ENCODE results near the gene SYCP2.
"Not testable (repeated sequence)": the region's sequence is repeated elsewhere in the genome, so short reads cannot be mapped to it uniquely, and the experiment has no call there.

SYCP2 gene, protein sequence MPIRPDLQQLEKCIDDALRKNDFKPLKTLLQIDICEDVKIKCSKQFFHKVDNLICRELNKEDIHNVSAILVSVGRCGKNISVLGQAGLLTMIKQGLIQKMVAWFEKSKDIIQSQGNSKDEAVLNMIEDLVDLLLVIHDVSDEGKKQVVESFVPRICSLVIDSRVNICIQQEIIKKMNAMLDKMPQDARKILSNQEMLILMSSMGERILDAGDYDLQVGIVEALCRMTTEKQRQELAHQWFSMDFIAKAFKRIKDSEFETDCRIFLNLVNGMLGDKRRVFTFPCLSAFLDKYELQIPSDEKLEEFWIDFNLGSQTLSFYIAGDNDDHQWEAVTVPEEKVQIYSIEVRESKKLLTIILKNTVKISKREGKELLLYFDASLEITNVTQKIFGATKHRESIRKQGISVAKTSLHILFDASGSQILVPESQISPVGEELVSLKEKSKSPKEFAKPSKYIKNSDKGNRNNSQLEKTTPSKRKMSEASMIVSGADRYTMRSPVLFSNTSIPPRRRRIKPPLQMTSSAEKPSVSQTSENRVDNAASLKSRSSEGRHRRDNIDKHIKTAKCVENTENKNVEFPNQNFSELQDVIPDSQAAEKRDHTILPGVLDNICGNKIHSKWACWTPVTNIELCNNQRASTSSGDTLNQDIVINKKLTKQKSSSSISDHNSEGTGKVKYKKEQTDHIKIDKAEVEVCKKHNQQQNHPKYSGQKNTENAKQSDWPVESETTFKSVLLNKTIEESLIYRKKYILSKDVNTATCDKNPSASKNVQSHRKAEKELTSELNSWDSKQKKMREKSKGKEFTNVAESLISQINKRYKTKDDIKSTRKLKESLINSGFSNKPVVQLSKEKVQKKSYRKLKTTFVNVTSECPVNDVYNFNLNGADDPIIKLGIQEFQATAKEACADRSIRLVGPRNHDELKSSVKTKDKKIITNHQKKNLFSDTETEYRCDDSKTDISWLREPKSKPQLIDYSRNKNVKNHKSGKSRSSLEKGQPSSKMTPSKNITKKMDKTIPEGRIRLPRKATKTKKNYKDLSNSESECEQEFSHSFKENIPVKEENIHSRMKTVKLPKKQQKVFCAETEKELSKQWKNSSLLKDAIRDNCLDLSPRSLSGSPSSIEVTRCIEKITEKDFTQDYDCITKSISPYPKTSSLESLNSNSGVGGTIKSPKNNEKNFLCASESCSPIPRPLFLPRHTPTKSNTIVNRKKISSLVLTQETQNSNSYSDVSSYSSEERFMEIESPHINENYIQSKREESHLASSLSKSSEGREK (N-terminal part only)

DNA sequence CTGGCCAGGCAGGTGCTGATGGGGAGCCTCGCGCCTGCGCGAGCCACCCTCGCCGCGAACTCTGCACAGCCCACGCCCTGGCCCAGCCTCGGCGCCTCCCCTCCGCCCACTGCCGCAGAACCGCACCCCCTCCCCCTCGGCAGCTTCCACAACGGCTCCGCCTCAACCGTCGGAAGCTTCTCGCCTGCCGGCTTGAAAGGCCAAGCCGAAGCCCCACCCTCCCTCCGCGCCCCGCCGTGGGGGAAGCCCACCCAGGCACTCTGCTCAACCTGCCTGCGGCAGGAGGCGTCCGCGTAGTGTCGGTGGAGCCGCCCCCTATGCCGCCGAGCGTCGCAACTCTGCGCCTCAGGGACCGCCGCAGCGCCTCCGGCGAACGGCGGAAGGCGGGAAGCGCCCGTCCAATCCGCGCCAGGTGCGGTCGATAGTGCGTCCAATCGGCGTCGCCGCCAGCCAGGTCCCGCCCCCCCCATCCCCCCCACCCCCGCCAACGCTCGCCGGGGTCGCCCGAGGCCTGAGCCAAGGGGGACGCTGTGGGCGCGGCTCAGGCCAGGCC, at the start of gene SYCP2:
TSS of gene SYCP2 (minus strand) at position 342 of the 553 bp plus-strand sequence. CDS start 11,224 bp downstream, outside the sequence.
- peak; percentile 36 to 47 for DNase-seq (ENCODE audit: low read depth in 2 of 2)

DNA sequence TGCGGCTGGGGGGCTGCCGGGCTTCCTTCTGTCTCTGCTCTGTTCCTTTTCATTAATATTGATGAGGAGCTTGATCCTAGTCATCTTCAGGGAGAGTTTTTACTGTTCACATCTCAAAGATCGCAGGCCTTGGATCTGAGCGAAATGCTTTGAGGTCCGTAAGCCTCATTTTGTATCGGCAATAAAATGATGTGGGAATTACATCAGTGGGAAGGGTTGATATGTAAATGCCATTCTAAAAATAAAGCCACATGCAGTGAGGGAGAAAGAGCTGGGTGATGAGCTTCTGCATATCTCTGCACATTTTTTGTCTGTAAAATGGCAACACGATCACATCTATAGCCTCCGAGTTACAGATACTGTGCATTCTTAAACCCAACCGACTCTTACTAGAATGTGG, 49.6 kb upstream of the SYCP2 start:
- no peak for DNase-seq (ENCODE audit: low read depth in 2 of 2)

DNA sequence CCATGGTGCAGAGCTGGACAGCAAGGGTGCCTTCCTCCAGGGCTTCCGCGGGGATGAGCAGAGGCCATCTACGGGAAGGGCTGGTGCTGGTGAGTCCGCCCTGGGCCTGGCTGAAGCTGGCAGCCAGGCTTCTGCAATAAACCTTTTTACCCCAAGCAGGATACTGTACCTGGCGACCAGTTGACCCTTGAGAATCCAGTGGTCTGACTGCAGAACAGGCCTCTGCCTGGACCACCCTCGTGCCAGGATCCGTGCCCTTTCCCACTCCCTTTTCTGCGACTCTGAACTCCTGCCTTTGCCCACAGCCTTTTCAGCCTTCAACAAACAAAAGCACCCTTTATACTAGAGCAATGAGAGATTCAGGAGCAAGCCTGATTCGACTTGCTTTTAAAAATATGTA, 43.6 kb upstream of the SYCP2 start:
- DNase-seq (ENCODE audit: low read depth in 2 of 2): no peak

DNA sequence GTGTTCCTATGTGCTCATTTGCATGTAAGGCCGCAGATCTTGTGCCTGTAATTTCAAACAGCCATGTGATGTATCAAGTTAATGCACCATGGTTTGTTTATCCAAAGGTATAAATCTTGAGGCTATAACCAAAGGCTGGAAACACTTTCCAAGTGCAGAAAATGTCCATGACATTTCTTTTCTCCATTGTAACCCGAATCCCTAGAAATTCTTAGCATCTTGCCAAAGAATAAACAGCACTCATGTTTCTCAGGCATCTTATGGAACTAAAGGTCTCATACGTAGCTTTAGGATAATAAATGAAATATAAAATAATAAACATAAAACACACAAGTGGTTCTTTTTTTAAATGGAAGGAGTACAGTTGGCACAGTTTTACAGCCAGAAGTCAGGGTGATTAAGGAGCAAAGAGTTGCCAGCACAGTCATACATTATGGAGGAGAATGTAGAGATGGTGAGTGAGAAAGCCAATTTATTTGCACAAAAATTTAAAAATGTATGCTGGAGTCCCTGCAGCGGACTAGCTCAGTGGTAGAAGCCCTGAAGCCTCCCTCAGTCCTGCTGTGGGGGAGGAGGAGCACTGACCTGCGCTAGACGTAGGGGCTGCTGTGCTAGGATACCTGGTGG, 42.8 kb upstream of the SYCP2 start:
- no peak for DNase-seq (ENCODE audit: low read depth in 2 of 2)

DNA sequence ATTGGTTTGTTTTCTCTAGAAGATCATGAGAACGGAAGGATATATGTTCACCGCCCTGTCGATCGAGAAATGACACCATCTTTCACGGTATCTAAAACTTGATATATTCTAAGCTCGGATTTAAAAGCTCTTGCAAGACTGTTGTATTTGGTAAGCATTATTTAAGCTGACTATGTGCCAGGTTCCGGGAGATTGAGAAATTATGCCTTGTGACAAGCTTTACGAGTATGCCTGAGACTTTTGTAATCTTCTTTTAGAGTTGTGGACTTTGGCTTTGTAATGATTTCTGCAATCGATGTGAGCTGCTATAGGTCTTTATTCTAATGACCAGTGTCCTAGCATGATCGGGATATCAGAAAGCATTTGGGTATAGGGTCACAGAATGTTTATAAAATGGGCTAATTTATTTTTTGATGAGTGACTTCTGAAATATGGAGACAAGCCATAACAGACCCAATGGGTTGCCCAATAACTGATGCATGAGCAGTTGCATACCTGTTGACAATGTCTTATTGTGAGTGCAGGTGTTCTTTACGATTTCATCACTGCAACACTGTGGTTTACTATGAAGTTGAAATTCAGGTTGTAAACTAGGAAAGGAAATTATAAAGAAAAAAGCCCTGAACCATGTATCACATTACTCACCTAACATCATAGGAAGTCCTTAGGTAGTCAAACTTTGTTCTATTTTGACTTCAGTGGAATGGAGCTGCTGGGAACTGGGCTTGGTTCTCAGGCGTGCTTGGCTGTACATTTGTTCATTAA, 38.8 kb upstream of the SYCP2 start:
- DNase-seq (ENCODE audit: low read depth in 2 of 2): no peak

DNA sequence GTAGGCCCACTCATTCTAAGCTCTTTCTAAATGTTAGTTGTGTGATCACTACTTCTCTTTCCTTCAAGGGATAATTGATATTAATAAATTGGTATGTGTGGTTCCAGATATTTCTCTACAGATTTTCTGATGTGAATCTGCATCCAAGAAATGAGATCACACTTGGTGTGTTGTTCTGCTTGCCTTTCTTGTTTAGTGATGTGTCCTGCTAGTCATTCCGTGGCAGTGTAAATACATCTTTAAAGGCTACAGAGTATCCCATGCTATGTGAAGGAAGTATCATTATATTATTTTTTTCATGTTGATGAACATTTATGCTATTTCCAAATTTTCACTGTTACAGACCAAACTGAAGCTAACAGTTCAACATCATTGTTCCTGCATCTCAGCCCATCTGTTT, 38.0 kb upstream of the SYCP2 start:
- no peak for DNase-seq (ENCODE audit: low read depth in 2 of 2)

DNA sequence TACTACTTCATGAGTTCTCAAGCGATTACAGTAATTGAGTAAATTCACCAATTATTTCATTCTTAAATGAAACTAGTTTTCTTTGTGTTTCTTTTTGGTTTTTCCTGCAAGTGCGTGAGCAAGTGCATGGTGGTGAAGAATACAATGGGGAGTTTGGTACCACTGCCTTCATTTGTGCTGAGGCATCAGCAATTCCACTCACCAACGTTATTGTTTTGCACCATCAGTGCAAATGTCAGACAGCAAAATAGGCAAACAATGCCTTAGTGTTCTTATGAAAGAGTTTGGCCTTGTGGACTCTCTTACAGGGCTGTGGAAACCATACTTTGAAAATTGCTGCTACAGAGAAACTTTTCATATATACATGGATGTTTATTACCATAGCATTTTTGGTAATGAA, 33.0 kb upstream of the SYCP2 start:
- no peak for DNase-seq (ENCODE audit: low read depth in 2 of 2)

DNA sequence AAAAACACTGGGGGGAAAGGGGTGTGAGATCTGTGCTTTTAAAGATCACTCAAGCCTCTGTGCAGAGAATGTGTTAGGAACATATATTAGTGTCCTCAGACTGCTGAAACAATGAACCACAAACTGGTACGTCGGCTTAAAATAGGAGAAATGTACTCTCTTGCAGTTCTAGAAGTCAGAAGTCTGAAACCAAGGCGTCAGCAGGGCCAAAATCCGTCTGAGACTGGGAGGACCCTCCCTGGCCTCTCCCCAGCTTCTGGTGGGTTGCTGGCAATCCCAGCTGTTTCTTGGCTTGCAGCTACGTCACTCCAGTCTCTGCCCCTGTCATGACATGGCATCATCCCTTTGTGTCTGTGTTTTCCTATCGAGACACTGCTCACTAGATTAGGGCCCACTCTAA, 28.7 kb upstream of the SYCP2 start:
- DNase-seq (ENCODE audit: low read depth in 2 of 2): no peak

DNA sequence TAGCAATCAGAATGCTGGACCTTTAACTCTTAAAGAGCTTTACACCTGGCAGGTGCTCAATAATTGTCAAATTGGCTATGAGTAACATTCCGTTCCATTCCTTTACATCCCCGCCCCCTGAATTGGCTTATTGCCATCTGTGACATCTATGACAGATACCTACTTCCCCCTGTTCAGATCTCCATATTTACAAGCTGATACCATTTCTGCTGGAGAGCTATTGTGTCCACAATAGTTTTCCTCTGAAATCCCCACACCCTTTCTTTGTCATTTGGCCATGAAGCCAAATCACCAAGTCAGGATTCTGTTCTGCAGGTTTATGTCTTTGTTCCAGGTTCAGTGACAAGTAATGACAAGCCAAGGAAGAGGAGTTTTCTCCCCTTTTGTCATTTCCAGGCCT, 28.0 kb upstream of the SYCP2 start:
- DNase-seq (ENCODE audit: low read depth in 2 of 2): no peak

DNA sequence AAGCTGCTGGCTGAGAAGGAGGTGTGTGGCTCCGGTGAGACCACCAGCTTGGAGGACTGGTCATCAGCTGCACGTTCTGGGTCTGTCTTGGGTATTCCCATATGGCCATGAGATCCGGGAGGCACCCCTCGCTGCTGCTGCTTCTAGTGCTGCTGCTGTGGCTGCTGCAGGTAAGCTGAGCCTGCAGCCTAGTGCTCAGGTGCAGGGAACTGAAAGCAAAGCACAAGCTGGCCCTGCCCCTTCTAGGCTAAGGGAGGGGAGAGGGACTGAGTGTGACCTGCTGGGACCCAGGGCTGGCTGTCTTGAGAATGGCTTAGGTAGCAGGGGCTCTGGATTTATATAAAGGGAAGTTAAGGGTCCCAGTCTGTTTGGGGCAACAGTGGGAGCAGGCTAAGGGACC, 25.2 kb upstream of the SYCP2 start:
- DNase-seq (ENCODE audit: low read depth in 2 of 2): no peak

DNA sequence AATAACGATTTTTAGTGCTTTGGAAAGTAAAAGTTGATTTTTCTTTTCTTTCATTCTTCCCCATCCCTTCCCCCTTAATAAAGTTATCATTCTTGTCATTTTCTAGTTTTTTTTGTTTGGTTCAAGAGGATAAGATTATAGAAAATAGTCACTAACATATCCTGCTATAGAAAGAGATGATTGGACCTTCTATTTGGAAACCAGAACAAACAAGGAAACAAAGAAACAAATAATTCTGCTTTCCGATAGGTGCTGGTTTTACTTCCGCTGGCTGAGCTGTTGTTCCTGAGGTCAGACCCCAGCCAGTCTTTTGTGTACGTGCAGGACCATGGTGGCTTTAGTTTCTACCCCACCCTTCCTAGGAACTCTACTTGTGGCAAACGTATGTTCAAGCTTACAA, 24.7 kb upstream of the SYCP2 start, which contains the start of gene CDH26:
TSS of gene CDH26 (plus strand) at position 301 of the 400 bp plus-strand sequence. CDS start 304 bp downstream, outside the sequence.
- no peak for DNase-seq (ENCODE audit: low read depth in 2 of 2)

DNA sequence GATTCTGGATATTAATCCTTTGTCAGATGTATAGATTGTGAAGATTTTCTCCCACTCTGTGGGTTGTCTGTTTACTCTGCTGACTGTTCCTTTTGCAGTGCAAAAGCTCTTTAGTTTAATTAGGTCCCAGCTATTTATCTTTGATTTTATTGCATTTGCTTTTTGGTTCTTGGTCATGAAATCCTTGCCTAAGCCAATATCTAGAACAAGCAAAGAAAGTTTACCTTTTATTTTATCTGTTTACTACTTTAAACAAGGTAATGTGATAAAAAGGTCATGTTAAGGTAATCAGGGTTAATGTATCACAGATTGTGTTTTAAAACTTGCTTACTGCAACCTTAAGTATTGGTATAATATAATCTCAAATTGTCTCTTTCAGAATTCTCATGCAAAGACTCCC, 24.1 kb upstream of the SYCP2 start:
- DNase-seq (ENCODE audit: low read depth in 2 of 2): not testable (repeated sequence)

DNA sequence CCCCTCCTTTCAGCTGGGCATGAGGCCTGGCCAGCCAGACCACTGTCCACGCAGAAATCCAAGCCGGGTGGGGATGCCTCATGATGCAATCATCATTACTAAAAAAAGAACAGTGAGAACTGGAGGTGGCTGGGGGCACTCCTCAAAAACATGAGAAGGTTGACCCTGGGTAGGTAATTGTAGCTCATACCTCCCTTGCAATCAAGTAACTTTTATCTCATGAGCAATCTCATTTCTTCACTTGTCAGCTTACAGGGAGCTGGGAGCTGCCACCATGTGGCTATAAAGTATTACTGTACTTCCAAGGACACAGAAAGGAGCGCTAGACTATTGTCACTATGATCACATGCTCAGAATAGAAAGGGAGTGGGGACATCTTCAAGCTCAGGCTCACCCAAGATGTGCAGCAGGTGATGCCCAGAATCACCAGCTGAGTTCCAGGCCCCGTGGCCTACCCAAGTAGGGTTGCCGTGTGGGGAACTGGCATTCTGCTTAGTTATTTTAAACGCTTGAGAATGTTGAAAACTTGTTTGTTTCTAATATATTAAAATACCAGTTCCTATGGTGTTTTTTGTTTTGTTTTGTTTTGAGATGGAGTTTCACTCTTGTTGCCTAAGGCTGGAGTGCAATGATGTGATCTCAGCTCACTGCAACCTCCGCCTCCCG, 21.8 kb upstream of the SYCP2 start:
- no peak for DNase-seq (ENCODE audit: low read depth in 2 of 2)

DNA sequence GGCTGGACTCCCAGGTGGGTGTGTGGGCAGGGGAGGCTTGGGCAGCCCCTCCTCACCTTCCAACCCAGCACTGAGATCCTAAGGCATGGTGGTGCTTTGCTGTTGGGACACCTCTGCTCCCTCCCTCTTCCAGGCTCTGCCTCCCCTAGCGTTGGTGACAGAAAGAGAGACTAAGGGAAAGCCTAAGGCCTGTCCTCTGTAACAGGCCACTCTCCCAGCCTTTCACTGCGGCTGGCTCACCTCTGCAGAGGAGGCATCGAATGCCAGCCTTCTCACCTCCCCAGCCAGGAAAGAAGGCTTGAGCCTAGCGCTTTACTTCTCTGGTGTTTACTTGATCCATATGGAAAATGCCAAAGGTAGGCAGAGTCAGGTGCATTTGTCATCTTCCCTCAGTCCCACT, 21.3 kb upstream of the SYCP2 start:
- no peak for DNase-seq (ENCODE audit: low read depth in 2 of 2)

DNA sequence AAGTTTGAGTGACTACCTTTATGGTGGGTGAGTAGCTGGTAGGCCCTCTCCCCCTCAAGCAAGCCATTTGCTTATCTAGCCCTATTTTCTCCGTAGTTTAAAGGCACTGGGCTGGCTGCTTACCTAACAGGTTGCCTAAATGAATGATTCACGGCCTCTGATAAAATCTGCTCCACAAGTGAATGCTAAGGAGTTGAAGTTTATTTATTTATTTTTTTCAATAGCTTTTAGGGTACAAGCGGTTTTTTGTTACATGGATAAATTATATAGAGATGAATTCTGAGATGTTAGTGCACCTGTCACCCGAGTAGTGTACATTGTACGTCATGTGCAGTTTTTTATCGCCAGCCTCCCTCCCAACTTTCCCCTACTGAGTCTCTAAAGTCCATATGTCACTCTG, 16.5 kb upstream of the SYCP2 start:
- no peak for DNase-seq (ENCODE audit: low read depth in 2 of 2)

DNA sequence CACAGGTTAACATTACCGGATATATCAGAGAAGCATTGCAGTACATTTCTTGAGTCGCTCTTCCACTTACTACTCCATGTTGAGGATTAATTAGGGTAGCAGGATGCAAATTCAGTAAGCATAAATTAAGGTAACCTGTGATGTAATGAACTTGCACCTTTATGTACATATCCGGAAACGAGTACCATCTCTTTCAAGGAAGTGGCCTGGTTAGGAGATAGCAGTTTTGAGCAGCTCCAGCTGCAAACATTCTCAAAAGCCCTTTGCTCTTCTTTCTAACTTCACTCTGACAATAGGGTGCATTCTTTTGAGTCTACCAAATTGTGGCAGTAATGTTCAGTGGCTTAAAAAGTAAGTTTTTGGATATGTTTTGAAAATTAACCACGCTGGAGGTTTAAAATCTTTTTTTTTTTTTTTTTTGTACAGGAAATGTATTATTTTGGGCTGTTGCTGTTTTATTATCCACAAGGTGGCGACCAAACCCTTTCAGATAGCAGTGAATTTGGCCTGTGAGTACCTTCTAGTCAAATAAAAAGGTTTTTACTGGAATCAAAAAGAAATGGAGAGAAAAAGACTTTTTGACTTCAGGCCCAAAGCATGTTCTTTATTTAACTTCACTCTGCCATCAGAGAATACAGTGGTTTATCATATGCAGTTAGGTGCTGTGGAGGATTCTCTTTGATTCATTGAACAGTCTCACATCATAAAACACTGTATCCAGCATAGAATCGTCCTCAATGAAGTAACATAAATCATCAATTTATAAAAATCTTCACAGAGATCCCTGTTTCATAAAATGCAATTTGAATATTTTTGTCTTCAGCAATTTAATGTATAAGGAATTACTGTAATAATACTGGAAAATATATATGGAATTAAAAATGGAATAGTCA, 15.6 kb upstream of the SYCP2 start:
- DNase-seq (ENCODE audit: low read depth in 2 of 2): no peak

DNA sequence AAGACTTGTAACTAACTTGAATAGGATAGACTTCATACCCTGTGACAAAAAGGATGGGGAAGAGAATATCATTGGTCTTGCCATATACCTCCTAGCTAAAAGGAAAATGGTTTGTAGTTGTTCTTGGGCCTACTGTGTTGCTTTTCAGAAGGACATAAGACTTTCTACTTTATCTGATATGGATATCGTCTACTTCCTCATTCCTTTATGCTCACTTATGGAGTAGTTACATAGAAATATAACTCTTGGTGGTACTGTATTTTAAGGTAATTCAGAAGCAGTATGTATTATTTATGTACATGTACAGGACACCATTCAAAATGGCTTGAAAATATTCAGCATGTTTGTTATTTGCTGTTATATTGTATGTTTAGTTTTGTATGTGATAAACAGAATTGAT, 14.8 kb upstream of the SYCP2 start:
- no peak for DNase-seq (ENCODE audit: low read depth in 2 of 2)

DNA sequence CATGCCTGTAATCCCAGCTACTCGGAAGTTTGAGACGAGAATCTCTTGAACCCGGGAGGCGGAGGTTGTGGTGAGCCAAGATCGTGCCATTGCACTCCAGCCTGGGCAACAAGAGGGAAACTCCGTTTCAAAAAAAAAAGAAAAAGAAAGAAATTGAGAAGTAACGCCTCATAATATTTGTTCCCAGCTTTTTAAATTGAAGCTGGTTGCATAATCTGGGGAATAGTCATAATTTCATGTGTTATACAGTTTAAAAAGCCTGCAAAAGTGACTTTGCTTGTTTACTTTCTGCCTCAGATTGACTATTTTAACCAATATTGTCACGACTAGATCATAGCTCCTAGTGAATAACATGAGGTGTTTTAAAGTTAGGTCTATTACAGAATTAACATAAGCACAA, 13.9 kb upstream of the SYCP2 start:
- no peak for DNase-seq (ENCODE audit: low read depth in 2 of 2)

DNA sequence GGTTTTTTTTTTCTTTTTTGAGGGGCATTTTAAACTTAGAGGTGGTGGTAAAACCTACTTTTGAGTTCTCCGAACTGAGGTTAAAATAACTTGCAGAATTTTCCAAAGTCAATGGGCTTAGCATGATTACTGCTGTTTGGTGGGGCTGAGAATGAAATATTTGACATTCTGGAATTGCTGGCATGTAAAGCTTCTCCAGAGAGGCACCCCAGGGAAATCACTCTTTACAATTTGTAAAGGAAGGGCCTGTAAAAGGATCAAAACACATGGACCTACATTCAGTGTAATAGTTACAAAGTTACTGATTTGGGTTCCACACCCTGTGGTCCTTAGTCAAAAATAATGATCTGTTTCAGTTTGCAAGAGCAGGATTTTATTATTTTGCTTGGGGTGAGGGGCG, 12.3 kb upstream of the SYCP2 start:
- no peak for DNase-seq (ENCODE audit: low read depth in 2 of 2)

Measured in stimulated activated CD8-positive, alpha-beta memory T cell treated with anti-CD3 and anti-CD28 coated beads, Interleukin-2, amount 100 ng/mL, for 48 hours (primary cell).